HepG2 (cell line): ENCODE measurements around the gene MFSD11. TPM values are rescaled to one million over a fixed set of nuclear protein-coding genes. Genes with fewer than 3 reads are reported as not detected.

Experiments
- HIVEP1 ChIP-seq: sonication (generic); formaldehyde crosslinking; IDR thresholded peaks from 2 replicates; pipeline ENCODE4 v1.4.0; 2020; ENCODE audit warnings: mild to moderate bottlenecking, missing genetic modification reagents
- HNRNPLL ChIP-seq: fragments of 200-400 bp; formaldehyde crosslinking; IDR thresholded peaks from 2 replicates; pipeline ENCODE4 v1.6.1; 2017; ENCODE audit warnings: mild to moderate bottlenecking, low read depth, low read length; ENCODE audit not compliant: poor library complexity, severe bottlenecking
- LCORL ChIP-seq, 2 experiments: fragments of 450-650 bp in 1 of 2; sonication (generic) in 1 of 2; formaldehyde crosslinking in 1 of 2; IDR thresholded peaks; 2 replicates each; pipeline versions ENCODE4 v1.5.0 to v1.6.1; 2017 to 2020; ENCODE audit warnings: antibody characterized with exemption in 1 of 2, missing genetic modification reagents in 1 of 2
- MIER3 ChIP-seq: IDR thresholded peaks from 2 replicates; pipeline ENCODE4 v1.6.1; 2016; ENCODE audit warnings: missing compliant biosample characterization, borderline replicate concordance
- SPEN ChIP-seq: sonication (generic); formaldehyde crosslinking; IDR thresholded peaks from 2 replicates; pipeline ENCODE4 v1.5.1; 2020; ENCODE audit warnings: low read depth, mild to moderate bottlenecking, missing genetic modification reagents
- ZEB1 ChIP-seq: IDR thresholded peaks from 2 replicates; pipeline ENCODE4 v1.6.1; 2012; ENCODE audit warnings: mild to moderate bottlenecking, low read depth, inconsistent platforms; ENCODE audit not compliant: insufficient replicate concordance
- ZNF326 ChIP-seq: sonication (generic); formaldehyde crosslinking; IDR thresholded peaks from 2 replicates; pipeline ENCODE4 v1.4.0; 2020; ENCODE audit warnings: missing genetic modification reagents, borderline replicate concordance
- ZNF468 ChIP-seq: sonication (generic); formaldehyde crosslinking; IDR thresholded peaks from 2 replicates; pipeline ENCODE4 v1.8.0; 2022; ENCODE audit warnings: mild to moderate bottlenecking, moderate library complexity, missing genetic modification reagents
- ZNF629 ChIP-seq: sonication (generic); formaldehyde crosslinking; conservative IDR thresholded peaks from 2 replicates; pipeline ENCODE4 v1.5.0; 2020; ENCODE audit warnings: missing genetic modification reagents
- ZNF879 ChIP-seq: sonication (generic); formaldehyde crosslinking; IDR thresholded peaks from 2 replicates; pipeline ENCODE4 v1.8.1; 2023; ENCODE audit warnings: missing genetic modification reagents
- polyA plus RNA-seq, 8 experiments: library from polyadenylated mRNA; depleted of rRNA in 3 of 8; stranded (reverse) in 7 of 8; unstranded in 1 of 8; fragments of >200 nt; fragmentation: Illumina TruSeq in 4 of 8; extraction: Trizol in 4 of 8; gene quantifications; 2 replicates each; pipeline versions ENCODE4 v1.2.1 to v1.2.3, GENCODE V29; 2011 to 2016; ENCODE audit warnings: low read depth in 4 of 8, missing spikeins in 1 of 8, mixed read lengths in 1 of 8; ENCODE audit not compliant: insufficient read depth in 1 of 8
- total RNA-seq, 5 experiments: library from RNA; depleted of rRNA; stranded (reverse); fragments of >200 nt; fragmentation: Illumina TruSeq; extraction: Trizol; gene quantifications; 2 replicates each; pipeline ENCODE4 v1.2.3, GENCODE V29; 2016; ENCODE audit warnings: low read depth in 1 of 5
- TF ChIP-seq, protein P1 (sequence below): sonication (generic); formaldehyde crosslinking; IDR thresholded peaks from 2 replicates; pipeline ENCODE4 v1.4.0; 2020; ENCODE audit warnings: missing genetic modification reagents
- TF ChIP-seq, protein P2 (sequence below): sonication (generic); formaldehyde crosslinking; IDR thresholded peaks from 2 replicates; pipeline ENCODE4 v1.5.1; 2020; ENCODE audit warnings: mild to moderate bottlenecking, missing genetic modification reagents
- TF ChIP-seq, protein P3 (sequence below): sonication (generic); formaldehyde crosslinking; IDR thresholded peaks from 2 replicates; pipeline ENCODE4 v1.5.0; 2020; ENCODE audit warnings: missing genetic modification reagents
- TF ChIP-seq, protein P4 (sequence below): sonication (generic); formaldehyde crosslinking; IDR thresholded peaks from 2 replicates; pipeline ENCODE4 v1.5.0; 2020; ENCODE audit warnings: missing genetic modification reagents
- TF ChIP-seq, protein P5 (sequence below): sonication (generic); formaldehyde crosslinking; IDR thresholded peaks from 2 replicates; pipeline ENCODE4 v1.5.0; 2020; ENCODE audit warnings: missing genetic modification reagents, mild to moderate bottlenecking, borderline replicate concordance
- TF ChIP-seq, protein P6 (sequence below): sonication (generic); formaldehyde crosslinking; IDR thresholded peaks from 2 replicates; pipeline ENCODE4 v1.8.0; 2022; ENCODE audit warnings: mild to moderate bottlenecking, missing genetic modification reagents; ENCODE audit not compliant: insufficient replicate concordance

MFSD11 gene
- total and polyA plus RNA-seq, 2 of the 13 experiments (the other 11 are each of a cell fraction or from before 2014, with no cell fraction given): 26.1 to 36.3 TPM

DNA sequence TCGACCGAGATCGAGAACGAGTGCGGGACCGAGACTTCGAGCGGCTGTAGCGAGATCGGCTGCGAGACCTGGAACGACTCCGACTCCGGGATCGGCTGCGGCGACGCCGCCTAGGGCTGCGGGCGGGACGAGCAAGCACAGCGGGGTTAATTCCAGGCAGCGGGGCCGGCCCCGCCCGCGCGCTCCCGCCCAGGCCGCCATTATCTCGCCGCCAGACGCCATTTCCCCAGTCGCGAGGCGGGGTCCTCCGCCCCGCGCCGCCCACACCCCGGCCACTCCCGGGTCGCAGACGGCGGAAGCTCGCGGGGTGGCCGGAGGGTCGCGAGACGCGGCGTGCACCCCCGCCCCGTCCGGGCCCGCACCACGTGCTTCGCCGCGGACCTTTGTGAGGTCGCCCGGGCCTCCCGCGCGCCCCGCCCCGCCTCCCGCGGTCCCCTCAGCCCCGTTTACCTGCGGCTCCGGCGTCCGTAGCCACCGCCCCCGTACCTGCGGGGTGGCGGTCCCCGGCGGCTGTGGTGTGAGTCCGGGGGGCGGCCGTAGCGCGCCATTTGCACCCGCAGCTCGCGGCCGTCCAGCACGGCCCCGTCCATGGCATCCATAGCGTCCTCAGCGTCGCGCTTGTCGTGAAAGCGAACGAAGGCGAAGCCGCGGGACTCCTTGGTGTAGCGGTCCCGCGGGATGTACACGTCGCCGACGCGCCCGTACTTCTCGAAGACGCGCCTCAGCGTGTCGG, 1.4 kb upstream of the MFSD11 start (continued):
- TF ChIP-seq, protein P1, sequence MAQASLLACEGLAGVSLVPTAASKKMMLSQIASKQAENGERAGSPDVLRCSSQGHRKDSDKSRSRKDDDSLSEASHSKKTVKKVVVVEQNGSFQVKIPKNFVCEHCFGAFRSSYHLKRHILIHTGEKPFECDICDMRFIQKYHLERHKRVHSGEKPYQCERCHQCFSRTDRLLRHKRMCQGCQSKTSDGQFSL (CRISPR knock-in tag): no peak; the same call in 1 of the 2 replicates
- no peak; the same call in 1 of the 2 replicates for TF ChIP-seq SPEN
- TF ChIP-seq, protein P2, sequence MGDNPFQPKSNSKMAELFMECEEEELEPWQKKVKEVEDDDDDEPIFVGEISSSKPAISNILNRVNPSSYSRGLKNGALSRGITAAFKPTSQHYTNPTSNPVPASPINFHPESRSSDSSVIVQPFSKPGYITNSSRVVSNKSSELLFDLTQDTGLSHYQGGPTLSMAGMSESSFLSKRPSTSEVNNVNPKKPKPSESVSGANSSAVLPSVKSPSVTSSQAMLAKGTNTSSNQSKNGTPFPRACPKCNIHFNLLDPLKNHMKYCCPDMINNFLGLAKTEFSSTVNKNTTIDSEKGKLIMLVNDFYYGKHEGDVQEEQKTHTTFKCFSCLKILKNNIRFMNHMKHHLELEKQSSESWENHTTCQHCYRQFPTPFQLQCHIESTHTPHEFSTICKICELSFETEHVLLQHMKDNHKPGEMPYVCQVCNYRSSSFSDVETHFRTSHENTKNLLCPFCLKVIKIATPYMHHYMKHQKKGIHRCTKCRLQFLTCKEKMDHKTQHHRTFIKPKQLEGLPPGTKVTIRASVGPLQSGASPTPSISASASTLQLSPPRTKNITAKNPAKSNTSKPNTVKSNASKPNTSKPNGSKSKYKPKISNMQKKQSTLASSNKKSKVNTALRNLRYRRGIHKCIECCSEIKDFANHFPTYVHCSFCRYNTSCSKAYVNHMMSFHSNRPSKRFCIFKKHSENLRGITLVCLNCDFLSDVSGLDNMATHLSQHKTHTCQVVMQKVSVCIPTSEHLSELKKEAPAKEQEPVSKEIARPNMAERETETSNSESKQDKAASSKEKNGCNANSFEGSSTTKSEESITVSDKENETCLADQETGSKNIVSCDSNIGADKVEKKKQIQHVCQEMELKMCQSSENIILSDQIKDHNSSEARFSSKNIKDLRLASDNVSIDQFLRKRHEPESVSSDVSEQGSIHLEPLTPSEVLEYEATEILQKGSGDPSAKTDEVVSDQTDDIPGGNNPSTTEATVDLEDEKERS (CRISPR knock-in tag): no peak
- TF ChIP-seq, protein P3, sequence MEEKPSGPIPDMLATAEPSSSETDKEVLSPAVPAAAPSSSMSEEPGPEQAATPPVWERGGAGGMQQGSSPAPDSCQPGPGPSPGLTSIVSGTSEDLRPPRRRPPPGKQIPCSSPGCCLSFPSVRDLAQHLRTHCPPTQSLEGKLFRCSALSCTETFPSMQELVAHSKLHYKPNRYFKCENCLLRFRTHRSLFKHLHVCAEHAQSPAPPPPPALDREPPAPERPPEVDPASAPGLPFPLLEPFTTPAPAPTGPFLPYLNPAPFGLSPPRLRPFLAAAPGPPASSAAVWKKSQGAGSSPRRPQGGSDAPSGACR (CRISPR knock-in tag): peak; percentile 53; the same call in 1 of the 2 replicates
- TF ChIP-seq ZNF468 (CRISPR knock-in tag): no peak
- TF ChIP-seq HNRNPLL: peak; percentile 27
- no peak for TF ChIP-seq ZEB1
- no peak for TF ChIP-seq HIVEP1 (CRISPR knock-in tag)
- 0 out of 2 replicates have a peak, but pooled peaks have one; percentile 21 for TF ChIP-seq ZNF879 (CRISPR knock-in tag)
- no peak for TF ChIP-seq MIER3 (CRISPR knock-in tag)
- TF ChIP-seq, protein P4, sequence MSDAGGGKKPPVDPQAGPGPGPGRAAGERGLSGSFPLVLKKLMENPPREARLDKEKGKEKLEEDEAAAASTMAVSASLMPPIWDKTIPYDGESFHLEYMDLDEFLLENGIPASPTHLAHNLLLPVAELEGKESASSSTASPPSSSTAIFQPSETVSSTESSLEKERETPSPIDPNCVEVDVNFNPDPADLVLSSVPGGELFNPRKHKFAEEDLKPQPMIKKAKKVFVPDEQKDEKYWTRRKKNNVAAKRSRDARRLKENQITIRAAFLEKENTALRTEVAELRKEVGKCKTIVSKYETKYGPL: no peak
- TF ChIP-seq, protein P5, sequence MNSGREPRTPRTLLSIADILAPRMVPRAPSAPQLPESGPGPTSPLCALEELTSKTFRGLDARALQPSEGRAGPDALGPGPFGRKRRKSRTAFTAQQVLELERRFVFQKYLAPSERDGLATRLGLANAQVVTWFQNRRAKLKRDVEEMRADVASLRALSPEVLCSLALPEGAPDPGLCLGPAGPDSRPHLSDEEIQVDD (CRISPR knock-in tag): no peak
- TF ChIP-seq ZNF326 (CRISPR knock-in tag): no peak
- TF ChIP-seq, protein P6, sequence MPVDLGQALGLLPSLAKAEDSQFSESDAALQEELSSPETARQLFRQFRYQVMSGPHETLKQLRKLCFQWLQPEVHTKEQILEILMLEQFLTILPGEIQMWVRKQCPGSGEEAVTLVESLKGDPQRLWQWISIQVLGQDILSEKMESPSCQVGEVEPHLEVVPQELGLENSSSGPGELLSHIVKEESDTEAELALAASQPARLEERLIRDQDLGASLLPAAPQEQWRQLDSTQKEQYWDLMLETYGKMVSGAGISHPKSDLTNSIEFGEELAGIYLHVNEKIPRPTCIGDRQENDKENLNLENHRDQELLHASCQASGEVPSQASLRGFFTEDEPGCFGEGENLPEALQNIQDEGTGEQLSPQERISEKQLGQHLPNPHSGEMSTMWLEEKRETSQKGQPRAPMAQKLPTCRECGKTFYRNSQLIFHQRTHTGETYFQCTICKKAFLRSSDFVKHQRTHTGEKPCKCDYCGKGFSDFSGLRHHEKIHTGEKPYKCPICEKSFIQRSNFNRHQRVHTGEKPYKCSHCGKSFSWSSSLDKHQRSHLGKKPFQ (CRISPR knock-in tag): no peak
- no peak for TF ChIP-seq LCORL (IDR thresholded peaks at IDR 0.05)
- TF ChIP-seq LCORL (CRISPR knock-in tag; IDR thresholded peaks at IDR 0.05): no peak
- no peak for TF ChIP-seq ZNF629 (CRISPR knock-in tag)
